DMS114 treated with DMSO at 0.1 percent for 48 hours (cell line): ENCODE results near the gene POLR2A.
A peak's percentile ranks its signal among the peaks of the same experiment; 100 is the strongest.
"Not testable (repeated sequence)": the region's sequence is repeated elsewhere in the genome, so short reads cannot be mapped to it uniquely, and the experiment has no call there.

ENCODE experiments used
- DNase-seq: peaks from one replicate; lab custom pipeline; 2025; ENCODE audit not compliant: unreplicated experiment; lab: John Stamatoyannopoulos, UW

Gene POLR2A

GRCh38 chr17:7478276-7479212, 5.6 kb upstream of the POLR2A start:
- no peak for DNase-seq

GRCh38 chr17:7479213-7480088, 4.7 kb upstream of the POLR2A start, which contains the start of gene ZBTB4:
ZBTB4 (minus strand) TSS chr17:7479631; CDS start chr17:7466801, 12,830 bp downstream.
- DNase-seq: no peak

- DNase-seq: no peak
Observed at GRCh38 chr17:7480089-7480384, 4.1 kb upstream of the POLR2A start.

- not testable (repeated sequence) for DNase-seq
Observed at GRCh38 chr17:7481275-7481674, 2.9 kb upstream of the POLR2A start, which contains the start of gene SLC35G6. SLC35G6 (plus strand) TSS chr17:7481446; CDS start chr17:7481517, 71 bp downstream.

GRCh38 chr17:7481842-7482741, 2.1 kb upstream of the POLR2A start:
- DNase-seq: not testable (repeated sequence)

- not testable (repeated sequence) for DNase-seq
Observed at GRCh38 chr17:7482742-7483088, 1.5 kb upstream of the POLR2A start.

- DNase-seq: peak; percentile 90
Observed at GRCh38 chr17:7483255-7484066, 705 bp upstream of the POLR2A start.

- no peak for DNase-seq
Observed at GRCh38 chr17:7484919-7485377, 782 bp downstream of the POLR2A start.

- DNase-seq: no peak
Observed at GRCh38 chr17:7486181-7486580, 2.0 kb downstream of the POLR2A start.

GRCh38 chr17:7490144-7490543, 6.0 kb downstream of the POLR2A start:
- no peak for DNase-seq

GRCh38 chr17:7491583-7491982, 7.4 kb downstream of the POLR2A start:
- no peak for DNase-seq

- no peak for DNase-seq
Observed at GRCh38 chr17:7493941-7494340, 9.8 kb downstream of the POLR2A start.

GRCh38 chr17:7495906-7496434, 11.8 kb downstream of the POLR2A start:
- DNase-seq: no peak

- DNase-seq: no peak
Observed at GRCh38 chr17:7496470-7497183, 12.5 kb downstream of the POLR2A start.

GRCh38 chr17:7497228-7497627, 13.1 kb downstream of the POLR2A start:
- DNase-seq: no peak

GRCh38 chr17:7497636-7498035, 13.5 kb downstream of the POLR2A start:
- DNase-seq: no peak

- no peak for DNase-seq
Observed at GRCh38 chr17:7499161-7499560, 15.0 kb downstream of the POLR2A start.

GRCh38 chr17:7501729-7502128, 17.6 kb downstream of the POLR2A start:
- no peak for DNase-seq
